HepG2 (cell line): ENCODE data around the gene TUBB3. TPM values are rescaled to one million over a fixed set of nuclear protein-coding genes. Genes with fewer than 3 reads are reported as not detected.

ENCODE experiments used
- ATAC-seq: fragments of 200-7000 bp; cut with Tn5 transposase; 3 replicates; pipeline ENCODE4 v1.9.1; 2020; ENCODE audit warnings: mild to moderate bottlenecking, moderate library complexity
- BruUV-seq: library from RNA; stranded (reverse); fragments of 400-500 nt; replicated peaks from 2 replicates; lab custom pipeline; 2021; lab: Mats Ljungman, UMichigan
- CTCF ChIA-PET: fragments of 300-600 bp; formaldehyde crosslinking; extraction: SDS; loops from one replicate; lab custom pipeline; 2021; ENCODE audit warnings: low total read pairs, inconsistent platforms, low intra/inter-chr PET ratio; lab: Yijun Ruan, JAX
- POLR2A ChIA-PET: fragments of 350-600 bp; sonication (Branson Sonifier 250); formaldehyde crosslinking; loops from one replicate; lab custom pipeline; 2020; ENCODE audit warnings: antibody characterized with exemption, inconsistent platforms; lab: Yijun Ruan, JAX
- DNase-seq: peaks from one replicate; pipeline ENCODE4 v3.0.0-alpha.2; 2015; ENCODE audit warnings: low spot score
- FAIRE-seq: peaks from 3 replicates; lab custom pipeline; 2011; peaks lifted over from hg19 to GRCh38; lab: Jason Lieb, UNC
- H2AFZ ChIP-seq: one replicate; pipeline ENCODE4 v1.6.1; 2011; ENCODE audit warnings: low read length, inconsistent platforms
- H3K27ac ChIP-seq: fragments of 300-600 bp; 3 replicates; pipeline ENCODE4 v1.8.0; 2011; ENCODE audit warnings: mixed run types, mild to moderate bottlenecking, mixed read lengths, low read length, inconsistent platforms; ENCODE audit not compliant: insufficient read depth; ENCODE audit errors: extremely low read length
- H3K27me3 ChIP-seq, 2 experiments: fragments of 200-600 bp in 1 of 2; 2 replicates in 1 of 2; 3 replicates in 1 of 2; pipeline versions ENCODE4 v1.6.0 to v1.8.0; 2011; ENCODE audit warnings: low read length in 2 of 2, mild to moderate bottlenecking in 2 of 2, moderate library complexity in 2 of 2, inconsistent platforms in 1 of 2; ENCODE audit not compliant: insufficient read depth in 2 of 2, control insufficient read depth in 1 of 2
- H3K36me3 ChIP-seq, 2 experiments: fragments of 200-600 bp in 1 of 2; replicated peaks in 1 of 2; 2 replicates in 1 of 2; 3 replicates in 1 of 2; pipeline versions ENCODE4 v1.5.1 to v1.8.0; 2011; ENCODE audit warnings: low read length in 2 of 2, inconsistent platforms in 1 of 2; ENCODE audit not compliant: insufficient read depth in 2 of 2, control insufficient read depth in 1 of 2
- H3K4me1 ChIP-seq: 2 replicates; pipeline ENCODE4 v1.5.1; 2012; ENCODE audit warnings: low read length, inconsistent platforms; ENCODE audit not compliant: insufficient read depth
- H3K4me2 ChIP-seq: 2 replicates; pipeline ENCODE4 v1.6.0; 2011; ENCODE audit warnings: low read depth, low read length, inconsistent platforms
- H3K4me3 ChIP-seq, 3 experiments: fragments of 200-600 bp in 1 of 3; sonication (generic), shearing (Covaris generic) in 1 of 3; replicated peaks in 1 of 3; 2 replicates each; pipeline ENCODE4 v1.5.1; 2011 to 2016; ENCODE audit warnings: low read length in 3 of 3, inconsistent platforms in 2 of 3, low read depth in 2 of 3, mild to moderate bottlenecking in 2 of 3, control low read depth in 1 of 3, mixed read lengths in 1 of 3; ENCODE audit not compliant: insufficient read depth in 1 of 3
- H3K79me2 ChIP-seq: one replicate; pipeline ENCODE4 v1.6.1; 2011; ENCODE audit warnings: low read length, inconsistent platforms; ENCODE audit not compliant: insufficient read depth
- H3K9ac ChIP-seq: 2 replicates; pipeline ENCODE4 v1.6.0; 2011; ENCODE audit warnings: mild to moderate bottlenecking, low read depth, low read length, inconsistent platforms; ENCODE audit not compliant: insufficient read depth
- H3K9me3 ChIP-seq: 2 replicates; pipeline ENCODE4 v1.5.1; 2012; ENCODE audit warnings: mild to moderate bottlenecking, low read length
- H4K20me1 ChIP-seq: 2 replicates; pipeline ENCODE4 v1.6.0; 2011; ENCODE audit warnings: inconsistent platforms, mild to moderate bottlenecking, low read length, moderate library complexity; ENCODE audit not compliant: insufficient read depth
- AHR ChIP-seq: IDR thresholded peaks from 2 replicates; pipeline ENCODE4 v1.6.1; 2018; ENCODE audit warnings: missing genetic modification reagents, missing compliant biosample characterization
- ARHGAP35 ChIP-seq: sonication (generic); formaldehyde crosslinking; IDR thresholded peaks from 2 replicates; pipeline ENCODE4 v1.9.0; 2022; ENCODE audit warnings: mild to moderate bottlenecking, inconsistent platforms, moderate library complexity, missing genetic modification reagents, borderline replicate concordance
- DPF2 ChIP-seq: sonication (generic); formaldehyde crosslinking; IDR thresholded peaks from 2 replicates; pipeline ENCODE4 v1.4.0; 2020; ENCODE audit warnings: mild to moderate bottlenecking, low read depth, missing genetic modification reagents, borderline replicate concordance
- FOSL2 ChIP-seq: sonication (generic); formaldehyde crosslinking; IDR thresholded peaks from 2 replicates; pipeline ENCODE4 v1.4.0; 2020; ENCODE audit warnings: missing genetic modification reagents
- GATA4 ChIP-seq: sonication (generic); IDR thresholded peaks from 2 replicates; pipeline ENCODE4 v1.6.1; 2016; ENCODE audit warnings: antibody characterized with exemption, low read depth, borderline replicate concordance
- ISX ChIP-seq: sonication (generic); formaldehyde crosslinking; conservative IDR thresholded peaks from 2 replicates; pipeline ENCODE4 v1.5.0; 2020; ENCODE audit warnings: missing genetic modification reagents
- MEIS2 ChIP-seq: sonication (generic); formaldehyde crosslinking; IDR thresholded peaks from 2 replicates; pipeline ENCODE4 v1.9.0; 2021; ENCODE audit warnings: mild to moderate bottlenecking, missing genetic modification reagents
- PAWR ChIP-seq: sonication (generic); formaldehyde crosslinking; IDR thresholded peaks from 2 replicates; pipeline ENCODE4 v1.4.0; 2020; ENCODE audit warnings: missing genetic modification reagents, mild to moderate bottlenecking, borderline replicate concordance
- PITX1 ChIP-seq: sonication (generic); formaldehyde crosslinking; IDR thresholded peaks from 2 replicates; pipeline ENCODE4 v1.5.1; 2020; ENCODE audit warnings: mild to moderate bottlenecking, missing genetic modification reagents
- PLRG1 ChIP-seq: fragments of 450-650 bp; conservative IDR thresholded peaks from 2 replicates; pipeline ENCODE4 v1.6.1; 2016
- RAD21 ChIP-seq: fragments of 450-650 bp; formaldehyde crosslinking; IDR thresholded peaks from 2 replicates; pipeline ENCODE4 v1.5.0; 2020; ENCODE audit warnings: mild to moderate bottlenecking
- RBM39 ChIP-seq: fragments of 200-400 bp; formaldehyde crosslinking; IDR thresholded peaks from one replicate; pipeline ENCODE4 v1.6.1; 2018; ENCODE audit warnings: antibody characterized with exemption, mild to moderate bottlenecking, low read depth, low read length; ENCODE audit not compliant: poor library complexity, severe bottlenecking
- SNAPC2 ChIP-seq: sonication (generic); formaldehyde crosslinking; IDR thresholded peaks from 2 replicates; pipeline ENCODE4 v1.8.1; 2022; ENCODE audit warnings: mild to moderate bottlenecking, missing genetic modification reagents
- SSRP1 ChIP-seq: IDR thresholded peaks from 2 replicates; pipeline ENCODE4 v1.6.1; 2016; ENCODE audit warnings: control low read depth
- TBP ChIP-seq: sonication (generic); formaldehyde crosslinking; IDR thresholded peaks from 2 replicates; pipeline ENCODE4 v1.5.0; 2020; ENCODE audit warnings: missing genetic modification reagents
- TSC22D2 ChIP-seq: sonication (generic); formaldehyde crosslinking; IDR thresholded peaks from 2 replicates; pipeline ENCODE4 v1.5.1; 2020; ENCODE audit warnings: missing genetic modification reagents, mild to moderate bottlenecking, borderline replicate concordance
- ZFP36L2 ChIP-seq: sonication (generic); formaldehyde crosslinking; IDR thresholded peaks from 2 replicates; pipeline ENCODE4 v1.4.0; 2020; ENCODE audit warnings: missing genetic modification reagents
- ZNF12 ChIP-seq: sonication (generic); formaldehyde crosslinking; IDR thresholded peaks from 2 replicates; pipeline ENCODE4 v1.5.0; 2020; ENCODE audit warnings: missing genetic modification reagents
- ZNF414 ChIP-seq: sonication (generic); formaldehyde crosslinking; IDR thresholded peaks from 2 replicates; pipeline ENCODE4 v1.5.0; 2020; ENCODE audit warnings: missing genetic modification reagents
- ZNF790 ChIP-seq: sonication (generic); formaldehyde crosslinking; IDR thresholded peaks from 2 replicates; pipeline ENCODE4 v1.8.0; 2022; ENCODE audit warnings: missing genetic modification reagents, mild to moderate bottlenecking, borderline replicate concordance
- WGBS: methylation state at CpG from one replicate; pipeline ENCODE4 v1.1.6; 2017; ENCODE audit warnings: low lambda C conversion rate; 5-methylcytosine and 5-hydroxymethylcytosine counted together
- in situ Hi-C: cut with HindIII; loops from 2 replicates; pipeline ENCODE4 v1.10.0; 2017; ENCODE audit warnings: low pct_unique_long_range_greater_than_20kb; ENCODE audit not compliant: extremely low pct_ligation_motif_present
- intact Hi-C: fragments of 100-400 bp; cut with micrococcal nuclease; formaldehyde crosslinking; loops from one replicate; pipeline ENCODE4 v1.10.0; 2022; ENCODE audit not compliant: unreplicated experiment
- polyA plus RNA-seq, 8 experiments: library from polyadenylated mRNA; depleted of rRNA in 3 of 8; stranded (reverse) in 7 of 8; unstranded in 1 of 8; fragments of >200 nt; fragmentation: Illumina TruSeq in 4 of 8; extraction: Trizol in 4 of 8; gene quantifications; 2 replicates each; pipeline versions ENCODE4 v1.2.1 to v1.2.3, GENCODE V29; 2011 to 2016; ENCODE audit warnings: low read depth in 4 of 8, missing spikeins in 1 of 8, mixed read lengths in 1 of 8; ENCODE audit not compliant: insufficient read depth in 1 of 8
- total RNA-seq, 5 experiments: library from RNA; depleted of rRNA; stranded (reverse); fragments of >200 nt; fragmentation: Illumina TruSeq; extraction: Trizol; gene quantifications; 2 replicates each; pipeline ENCODE4 v1.2.3, GENCODE V29; 2016; ENCODE audit warnings: low read depth in 1 of 5
- TF ChIP-seq, protein P1 (sequence below): sonication (generic); formaldehyde crosslinking; IDR thresholded peaks from 2 replicates; pipeline ENCODE4 v1.5.1; 2020; ENCODE audit warnings: mild to moderate bottlenecking, missing genetic modification reagents

Gene TUBB3
- total and polyA plus RNA-seq, 2 of the 13 experiments (the other 11 are each of a cell fraction or from before 2014, with no cell fraction given), result 110 to 185 TPM

GRCh38 chr16:89920723-89921122 lies 2.4 kb upstream of the TUBB3 start (continued):
- TF ChIP-seq, protein P1, sequence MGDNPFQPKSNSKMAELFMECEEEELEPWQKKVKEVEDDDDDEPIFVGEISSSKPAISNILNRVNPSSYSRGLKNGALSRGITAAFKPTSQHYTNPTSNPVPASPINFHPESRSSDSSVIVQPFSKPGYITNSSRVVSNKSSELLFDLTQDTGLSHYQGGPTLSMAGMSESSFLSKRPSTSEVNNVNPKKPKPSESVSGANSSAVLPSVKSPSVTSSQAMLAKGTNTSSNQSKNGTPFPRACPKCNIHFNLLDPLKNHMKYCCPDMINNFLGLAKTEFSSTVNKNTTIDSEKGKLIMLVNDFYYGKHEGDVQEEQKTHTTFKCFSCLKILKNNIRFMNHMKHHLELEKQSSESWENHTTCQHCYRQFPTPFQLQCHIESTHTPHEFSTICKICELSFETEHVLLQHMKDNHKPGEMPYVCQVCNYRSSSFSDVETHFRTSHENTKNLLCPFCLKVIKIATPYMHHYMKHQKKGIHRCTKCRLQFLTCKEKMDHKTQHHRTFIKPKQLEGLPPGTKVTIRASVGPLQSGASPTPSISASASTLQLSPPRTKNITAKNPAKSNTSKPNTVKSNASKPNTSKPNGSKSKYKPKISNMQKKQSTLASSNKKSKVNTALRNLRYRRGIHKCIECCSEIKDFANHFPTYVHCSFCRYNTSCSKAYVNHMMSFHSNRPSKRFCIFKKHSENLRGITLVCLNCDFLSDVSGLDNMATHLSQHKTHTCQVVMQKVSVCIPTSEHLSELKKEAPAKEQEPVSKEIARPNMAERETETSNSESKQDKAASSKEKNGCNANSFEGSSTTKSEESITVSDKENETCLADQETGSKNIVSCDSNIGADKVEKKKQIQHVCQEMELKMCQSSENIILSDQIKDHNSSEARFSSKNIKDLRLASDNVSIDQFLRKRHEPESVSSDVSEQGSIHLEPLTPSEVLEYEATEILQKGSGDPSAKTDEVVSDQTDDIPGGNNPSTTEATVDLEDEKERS (CRISPR knock-in tag), result no peak
- no peak for TF ChIP-seq GATA4
- 0 out of 2 replicates have a peak, but pooled peaks have one; percentile 11 for TF ChIP-seq ISX
- TF ChIP-seq RAD21 (CRISPR knock-in tag), result 0 out of 2 replicates have a peak, but pooled peaks have one; percentile 8
- TF ChIP-seq ZFP36L2 (CRISPR knock-in tag), result no peak
- TF ChIP-seq TBP, result no peak

- FAIRE-seq (no peak), DNase-seq (peak; percentile 55), ATAC-seq (peak; percentile 14)
- intact Hi-C loops (loop anchor here (5.0 kb wide), 1 partner anchor 101 kb away; no protein-coding TSS in a partner anchor), in situ Hi-C loops (loop anchor here (5.0 kb wide), 1 partner anchor 101 kb away; no protein-coding TSS in a partner anchor)
- POLR2A ChIA-PET, result interaction anchor here (0.7 to 4.8 kb wide), 20 partner anchors 11 to 250 kb away, joined by 3 to 86 read pairs (median 7); partner anchors contain the start of genes DEF8, FANCA and TCF25
- no TSS peak for BruUV-seq
- peaks cover 36% of the 10 kb centered on the region for H3K79me2 ChIP-seq
- H3K4me3 ChIP-seq, result peak overlapping the region; percentile 64 to 90 (median 74)
- peaks cover 71% of the 10 kb centered on the region for H3K4me1 ChIP-seq
- no peaks in the 10 kb centered on the region for H3K9me3 ChIP-seq
- peak overlapping the region; percentile 98 for H3K4me2 ChIP-seq
- no peaks in the 10 kb centered on the region; a peak in 1 of 5 replicates for H3K27me3 ChIP-seq
- no peaks in the 10 kb centered on the region for H3K36me3 ChIP-seq
- peaks cover 24% of the 10 kb centered on the region for H4K20me1 ChIP-seq
- H2AFZ ChIP-seq, result no peak overlapping the region
- H3K9ac ChIP-seq, result peak overlapping the region; percentile 97
- CTCF ChIA-PET, result no interaction called here
- H3K27ac ChIP-seq, result peak overlapping the region; percentile 88
- no CpG with 5 or more reads among the region's 14 CpGs for WGBS
- TF ChIP-seq DPF2 (CRISPR knock-in tag), result no peak
- 0 out of 2 replicates have a peak, but pooled peaks have one; percentile 53 for TF ChIP-seq PAWR (CRISPR knock-in tag)
- TF ChIP-seq SSRP1 (CRISPR knock-in tag), result no peak; the same call in 1 of the 2 replicates
- TF ChIP-seq FOSL2 (CRISPR knock-in tag), result no peak
- TF ChIP-seq SNAPC2, result no peak
- peak; percentile 52 for TF ChIP-seq RBM39
- no peak for TF ChIP-seq ZNF414 (CRISPR knock-in tag)
- no peak; the same call in 1 of the 2 replicates for TF ChIP-seq PITX1 (CRISPR knock-in tag)
- no peak for TF ChIP-seq ZNF12 (CRISPR knock-in tag)
- TF ChIP-seq AHR (CRISPR knock-in tag), result no peak
- no peak for TF ChIP-seq PLRG1
- no peak for TF ChIP-seq ZNF790 (CRISPR knock-in tag)
- TF ChIP-seq TSC22D2 (CRISPR knock-in tag), result 0 out of 2 replicates have a peak, but pooled peaks have one; percentile 20
- TF ChIP-seq ARHGAP35 (CRISPR knock-in tag), result no peak
- peak; percentile 68; the same call in 1 of the 2 replicates for TF ChIP-seq MEIS2
Observed at GRCh38 chr16:89921131-89921701, 1.9 kb upstream of the TUBB3 start.
